Esophagus squamous epithelium (tissue), 5 donors: ENCODE data around the gene ADARB2. TPM values are rescaled to one million over a fixed set of nuclear protein-coding genes. Genes with fewer than 3 reads are reported as not detected.

ENCODE experiments used
- DNase-seq: peaks from one replicate; lab custom pipeline; 2025; lab: John Stamatoyannopoulos, UW
- H3K27ac ChIP-seq, 4 donors: fragments of 200-600 bp; sonication (generic); one replicate each; pipeline ENCODE4 v1.5.1; 2016 to 2019; ENCODE audit warnings: mild to moderate bottlenecking in 1 of 4
- H3K27me3 ChIP-seq, 4 donors: fragments of 200-600 bp; sonication (generic); 1 replicate in 3 of 4; 2 replicates in 1 of 4; pipeline versions ENCODE4 v1.5.1 to v1.6.0; 2017 to 2021; ENCODE audit warnings: antibody characterized with exemption in 1 of 4
- H3K36me3 ChIP-seq, 3 donors: fragments of 200-600 bp; sonication (generic); one replicate each; pipeline ENCODE4 v1.5.1; 2016 to 2019
- H3K4me1 ChIP-seq, 3 donors: fragments of 200-600 bp; sonication (generic); one replicate each; pipeline ENCODE4 v1.5.1; 2017 to 2019
- H3K4me3 ChIP-seq, 4 donors: fragments of 200-600 bp; sonication (generic); 1 replicate in 3 of 4; 2 replicates in 1 of 4; pipeline ENCODE4 v1.5.1; 2016 to 2019; ENCODE audit warnings: mild to moderate bottlenecking in 2 of 4, moderate library complexity in 1 of 4
- H3K9me3 ChIP-seq, 3 donors: fragments of 200-600 bp; sonication (generic); one replicate each; pipeline ENCODE4 v1.5.1; 2016 to 2019
- POLR2A ChIP-seq, 4 donors: fragments of 450-650 bp; IDR thresholded peaks; one replicate each; pipeline ENCODE4 v1.6.1; 2017; ENCODE audit warnings: antibody characterized with exemption in 4 of 4, mild to moderate bottlenecking in 4 of 4, moderate library complexity in 3 of 4
- WGBS, 2 donors: methylation state at CpG; one replicate each; pipeline ENCODE4 v1.1.5; 2018; 5-methylcytosine and 5-hydroxymethylcytosine counted together
- intact Hi-C: fragments of 100-400 bp; cut with DNase I; formaldehyde crosslinking; loops from one replicate; pipeline ENCODE4 v1.15.0; 2022
- total RNA-seq, 4 donors: library from RNA; depleted of rRNA; stranded (reverse); fragments of >200 nt; gene quantifications; one replicate each; pipeline ENCODE4 v1.1.0, GENCODE V29; 2016
- TF ChIP-seq, protein P1 (sequence below), 6 experiments: fragments of 450-650 bp in 4 of 6; fragments of 200-600 bp in 2 of 6; sonication (generic) in 2 of 6; IDR thresholded peaks; one replicate each; pipeline ENCODE4 v1.5.1; 2016 to 2019; ENCODE audit warnings: antibody characterized with exemption in 6 of 6, mild to moderate bottlenecking in 4 of 6, moderate library complexity in 4 of 6
- donor health status: DM: yes; HTN: yes; CAD: no.

The ADARB2 gene
- total RNA-seq, 4 donors from 2014 or later = 0.21 to 3.5 (median 1.5) TPM

DNA sequence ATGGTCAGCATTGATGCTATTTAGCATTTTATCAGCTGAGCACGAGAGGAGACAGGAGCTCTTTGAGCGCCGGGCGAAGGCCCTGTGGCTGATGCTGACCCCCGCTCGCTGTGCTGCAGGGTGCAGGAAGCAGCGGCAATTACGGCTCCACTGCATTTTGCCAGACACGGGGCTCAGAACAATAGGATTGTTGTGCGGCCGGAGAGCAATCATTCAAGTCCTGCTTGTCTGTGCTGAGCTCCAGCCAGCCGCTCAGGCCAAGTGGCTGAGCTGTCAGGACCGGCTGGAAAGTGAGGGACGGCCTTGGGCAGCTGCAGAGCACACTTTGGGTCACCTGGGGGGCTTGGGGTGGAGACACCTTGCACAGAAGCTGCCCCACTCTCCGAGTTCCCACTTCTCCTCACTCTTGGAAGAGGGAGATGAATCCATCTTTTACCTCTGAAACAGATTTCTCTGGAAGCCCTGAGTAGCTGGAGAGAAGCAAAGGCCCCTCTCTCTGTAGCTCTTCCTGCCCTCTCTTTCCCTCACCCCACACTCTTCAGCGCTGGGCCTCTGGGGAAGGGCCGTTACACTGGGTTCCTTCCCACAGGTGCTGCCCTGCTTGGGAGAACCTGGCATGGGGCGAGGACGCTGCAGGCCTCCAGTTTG is 17.3 kb upstream of the ADARB2 start:
- DNase-seq = no peak
- WGBS, 2 donors = 32 to 48% methylated on average over 10 to 15 of the region's 19 CpGs
- Histone ChIP-seq H3K4me3 (no peak overlapping the region), H3K9me3 (peaks cover 0 to 22% (median 0%) of the 10 kb centered on the region in 3 donors), H3K36me3 (no peaks in the 10 kb centered on the region), H3K27me3 (peaks cover 0 to 13% (median 0%) of the 10 kb centered on the region in 4 donors), H3K27ac (no peak overlapping the region), H3K4me1 (peaks cover 0 to 13% (median 3%) of the 10 kb centered on the region in 3 donors)
- intact Hi-C loops = no loop called here
- TF ChIP-seq, protein P1, sequence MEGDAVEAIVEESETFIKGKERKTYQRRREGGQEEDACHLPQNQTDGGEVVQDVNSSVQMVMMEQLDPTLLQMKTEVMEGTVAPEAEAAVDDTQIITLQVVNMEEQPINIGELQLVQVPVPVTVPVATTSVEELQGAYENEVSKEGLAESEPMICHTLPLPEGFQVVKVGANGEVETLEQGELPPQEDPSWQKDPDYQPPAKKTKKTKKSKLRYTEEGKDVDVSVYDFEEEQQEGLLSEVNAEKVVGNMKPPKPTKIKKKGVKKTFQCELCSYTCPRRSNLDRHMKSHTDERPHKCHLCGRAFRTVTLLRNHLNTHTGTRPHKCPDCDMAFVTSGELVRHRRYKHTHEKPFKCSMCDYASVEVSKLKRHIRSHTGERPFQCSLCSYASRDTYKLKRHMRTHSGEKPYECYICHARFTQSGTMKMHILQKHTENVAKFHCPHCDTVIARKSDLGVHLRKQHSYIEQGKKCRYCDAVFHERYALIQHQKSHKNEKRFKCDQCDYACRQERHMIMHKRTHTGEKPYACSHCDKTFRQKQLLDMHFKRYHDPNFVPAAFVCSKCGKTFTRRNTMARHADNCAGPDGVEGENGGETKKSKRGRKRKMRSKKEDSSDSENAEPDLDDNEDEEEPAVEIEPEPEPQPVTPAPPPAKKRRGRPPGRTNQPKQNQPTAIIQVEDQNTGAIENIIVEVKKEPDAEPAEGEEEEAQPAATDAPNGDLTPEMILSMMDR (IDR thresholded peaks at IDR 0.05) = no peak
- no peak for TF ChIP-seq POLR2A (IDR thresholded peaks at IDR 0.05)

DNA sequence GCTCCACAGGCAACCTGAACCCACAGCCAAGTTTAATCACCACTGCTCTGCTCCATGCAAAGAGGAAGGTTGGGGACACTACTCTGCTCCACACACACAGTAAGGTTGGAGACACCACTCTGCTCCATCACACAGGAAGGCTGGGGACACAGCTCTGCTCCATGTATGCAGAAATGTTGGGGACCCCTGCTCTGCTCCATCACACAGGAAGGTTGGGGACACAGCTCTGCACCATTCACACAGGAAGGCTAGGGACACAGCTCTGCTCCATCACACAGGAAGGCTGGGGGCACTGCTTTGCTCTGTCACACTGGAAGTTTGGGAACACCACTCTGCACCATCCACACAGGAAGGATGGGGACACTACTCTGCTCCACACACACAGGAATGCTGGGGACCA is 14.8 kb upstream of the ADARB2 start:
- no peak overlapping the region for H3K4me3 ChIP-seq
- peaks cover 0 to 20% (median 0%) of the 10 kb centered on the region in 3 donors for H3K9me3 ChIP-seq
- H3K27ac ChIP-seq = no peak overlapping the region
- DNase-seq = no peak
- no peaks in the 10 kb centered on the region for H3K36me3 ChIP-seq
- TF ChIP-seq, protein P1 (IDR thresholded peaks at IDR 0.05) = no peak
- TF ChIP-seq POLR2A (IDR thresholded peaks at IDR 0.05) = no peak
- intact Hi-C loops = no loop called here
- H3K4me1 ChIP-seq = peaks cover 0 to 13% (median 3%) of the 10 kb centered on the region in 3 donors
- peaks cover 0 to 13% (median 0%) of the 10 kb centered on the region in 4 donors for H3K27me3 ChIP-seq

DNA sequence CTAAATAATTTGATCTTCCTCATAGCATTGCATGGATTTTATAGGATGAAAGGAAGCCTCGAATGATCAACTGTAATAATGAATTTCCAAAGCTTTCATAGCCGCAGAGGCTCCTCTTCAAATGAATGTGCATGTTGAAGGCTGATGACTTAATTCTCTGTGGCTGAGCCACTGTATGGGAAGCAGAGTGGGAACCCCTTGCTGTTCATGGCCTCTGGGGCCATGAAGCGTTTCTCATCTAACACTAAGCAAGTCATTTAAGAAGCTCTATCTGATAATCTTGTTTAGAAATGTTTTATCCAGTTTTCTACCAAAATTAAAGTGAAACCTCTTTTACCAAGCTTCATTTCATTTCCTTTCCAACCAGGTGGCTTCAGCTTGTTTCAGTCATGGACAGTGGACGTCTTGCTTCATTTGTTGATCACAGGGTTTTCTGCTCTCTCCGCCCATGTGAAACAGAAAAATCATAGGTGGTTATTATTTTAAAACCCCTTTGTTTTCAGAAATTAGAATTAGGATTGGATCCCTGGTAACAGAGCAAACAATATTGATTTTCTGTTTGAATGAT is 10.3 kb upstream of the ADARB2 start:
- no peak for DNase-seq
- WGBS, 2 donors = 84 to 85% methylated on average over 5 of the region's 5 CpGs
- intact Hi-C loops = no loop called here
- Histone ChIP-seq H3K27me3 (peaks cover 0 to 11% (median 0%) of the 10 kb centered on the region in 4 donors), H3K4me3 (no peak overlapping the region), H3K36me3 (no peaks in the 10 kb centered on the region), H3K9me3 (peaks cover 0 to 20% (median 0%) of the 10 kb centered on the region in 3 donors), H3K4me1 (no peaks in the 10 kb centered on the region), H3K27ac (peak overlapping the region in 1 of 4 donors; percentile 14)
- TF ChIP-seq POLR2A (IDR thresholded peaks at IDR 0.05) = no peak
- TF ChIP-seq, protein P1 (IDR thresholded peaks at IDR 0.05) = no peak

DNA sequence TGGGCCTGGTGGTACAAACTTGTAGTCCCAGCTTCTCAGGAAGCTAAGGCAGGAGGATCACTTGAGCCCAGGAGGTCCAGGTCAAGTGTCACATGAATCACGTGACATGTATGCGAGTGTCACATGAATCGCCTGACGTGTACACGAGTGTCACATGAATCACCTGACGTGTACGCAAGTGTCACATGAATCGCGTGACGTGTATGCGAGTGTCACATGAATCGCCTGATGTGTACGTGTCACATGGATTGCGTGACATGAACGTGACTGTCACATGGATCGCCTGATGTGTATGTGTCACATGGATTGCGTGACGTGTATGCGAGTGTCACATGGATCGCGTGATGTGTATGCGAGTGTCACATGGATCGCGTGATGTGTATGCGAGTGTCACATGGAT is 9.5 kb upstream of the ADARB2 start:
- TF ChIP-seq, protein P1 (IDR thresholded peaks at IDR 0.05) = no peak
- TF ChIP-seq POLR2A (IDR thresholded peaks at IDR 0.05) = no peak
- Histone ChIP-seq H3K4me1 (no peaks in the 10 kb centered on the region), H3K27me3 (peaks cover 0 to 11% (median 0%) of the 10 kb centered on the region in 4 donors), H3K36me3 (no peaks in the 10 kb centered on the region), H3K4me3 (no peak overlapping the region), H3K9me3 (peaks cover 0 to 20% (median 0%) of the 10 kb centered on the region in 3 donors), H3K27ac (no peak overlapping the region)
- intact Hi-C loops = no loop called here
- no peak for DNase-seq
- 92 to 93% methylated on average over 25 of the region's 25 CpGs for WGBS, 2 donors

DNA sequence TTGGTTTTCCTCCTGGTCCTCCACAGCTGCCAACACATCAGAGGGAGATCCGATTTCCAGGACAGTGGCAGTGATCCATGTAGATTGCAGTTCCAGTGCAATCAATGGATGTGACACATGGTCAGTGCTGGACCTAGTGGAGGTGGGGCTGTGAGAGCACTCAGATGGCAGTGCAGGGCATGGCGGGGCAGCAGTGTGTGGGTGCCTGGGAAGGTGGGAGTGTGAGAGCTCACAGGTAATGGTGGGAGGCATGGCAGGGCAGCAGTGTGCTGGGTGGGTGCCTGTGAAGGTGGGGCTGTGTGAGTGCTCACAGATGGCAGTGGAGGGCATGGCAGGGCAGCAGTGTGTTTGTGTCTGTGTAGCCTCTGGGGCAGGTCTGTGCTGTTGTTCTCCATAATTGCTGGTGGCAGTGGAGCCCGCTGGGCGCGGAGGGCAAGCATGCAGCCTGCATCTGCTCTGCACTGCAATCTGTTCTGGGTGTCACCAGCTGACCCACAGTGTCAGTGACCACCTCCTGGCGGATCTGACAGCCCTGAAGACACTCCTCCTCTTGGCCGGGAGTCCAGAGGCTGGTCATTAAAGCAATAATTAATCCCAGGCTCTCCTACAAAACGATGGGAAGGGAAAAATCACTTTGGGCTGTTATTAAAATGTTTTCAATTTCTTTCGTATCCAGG is 8.6 kb upstream of the ADARB2 start:
- no peak overlapping the region for H3K27ac ChIP-seq
- intact Hi-C loops = no loop called here
- WGBS, 2 donors = 55 to 64% methylated on average over 5 to 7 of the region's 9 CpGs

More for the DNA sequence above, 8.6 kb upstream of the ADARB2 start:
- H3K36me3 ChIP-seq = no peaks in the 10 kb centered on the region
- peaks cover 0 to 15% (median 0%) of the 10 kb centered on the region in 3 donors for H3K9me3 ChIP-seq
- TF ChIP-seq, protein P1 (IDR thresholded peaks at IDR 0.05) = no peak
- no peak for TF ChIP-seq POLR2A (IDR thresholded peaks at IDR 0.05)
- DNase-seq = no peak
- no peaks in the 10 kb centered on the region for H3K4me1 ChIP-seq
- H3K4me3 ChIP-seq = no peak overlapping the region
- peaks cover 0 to 19% (median 0%) of the 10 kb centered on the region in 4 donors for H3K27me3 ChIP-seq
